Epithelial cell of esophagus (primary cell): ENCODE data around the gene DSEL.
A peak's percentile ranks its signal among the peaks of the same experiment; 100 is the strongest.

ENCODE experiments used
- DNase-seq: peaks from one replicate; pipeline ENCODE4 v3.0.0; 2010; ENCODE audit warnings: low read depth
- H3K4me3 ChIP-seq: 2 replicates; pipeline ENCODE4 v1.5.1; 2011; ENCODE audit warnings: mild to moderate bottlenecking, low read length, control low read depth
- TF ChIP-seq, protein P1 (sequence below): IDR thresholded peaks from 2 replicates; pipeline ENCODE4 v1.5.1; 2011; ENCODE audit warnings: low read depth, mild to moderate bottlenecking, low read length, control low read depth, inconsistent platforms; ENCODE audit not compliant: insufficient read depth; ENCODE audit errors: missing control alignments

DSEL gene

DNA sequence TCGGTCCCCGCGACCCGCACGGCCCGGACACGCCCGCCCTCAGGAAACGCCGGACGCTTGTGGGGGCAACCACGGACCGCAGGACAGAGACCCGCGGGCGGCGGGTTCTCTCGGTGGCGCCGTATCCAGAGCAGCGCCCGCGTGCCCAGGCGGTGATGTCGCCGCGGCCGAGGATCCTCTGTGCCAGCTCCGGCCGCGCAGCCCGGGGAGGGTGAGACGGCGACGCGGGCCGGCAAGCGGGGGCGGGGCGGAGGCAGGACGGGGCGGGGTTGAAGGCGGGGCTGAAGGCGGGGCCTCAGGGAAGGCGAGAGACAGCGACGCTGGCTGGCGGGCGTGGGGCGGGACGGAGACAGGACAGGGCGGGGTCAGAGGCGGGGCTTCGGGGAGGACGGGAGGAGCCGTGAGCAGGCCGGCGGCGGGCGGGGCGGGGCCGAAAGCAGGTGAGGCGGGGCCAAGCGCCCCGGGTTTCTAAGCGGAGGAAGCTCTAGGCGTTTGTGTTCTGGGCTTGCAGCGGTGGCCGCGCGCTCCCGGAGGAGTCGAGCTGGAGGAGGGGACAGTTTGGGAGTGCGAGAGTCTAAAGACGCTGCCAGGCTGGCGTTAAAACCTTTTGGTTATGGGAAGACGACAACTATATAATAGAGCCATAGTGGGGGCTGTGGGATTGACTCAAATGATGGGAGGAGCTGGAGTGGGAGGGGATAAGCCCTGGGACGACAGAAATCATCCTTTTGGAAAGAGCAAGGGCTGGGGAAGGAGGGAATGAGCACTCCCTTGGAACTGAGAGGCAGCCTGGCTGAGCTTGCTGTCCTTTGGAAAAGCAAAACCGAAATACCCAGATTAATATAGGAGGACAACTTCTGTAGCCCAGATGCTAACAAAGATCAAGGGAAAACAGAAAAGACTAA, at the start of gene DSEL:
DSEL (minus strand) TSS at position 182 of the 905 bp plus-strand sequence. CDS start 2,112 bp downstream, outside the sequence.
- TF ChIP-seq, protein P1, sequence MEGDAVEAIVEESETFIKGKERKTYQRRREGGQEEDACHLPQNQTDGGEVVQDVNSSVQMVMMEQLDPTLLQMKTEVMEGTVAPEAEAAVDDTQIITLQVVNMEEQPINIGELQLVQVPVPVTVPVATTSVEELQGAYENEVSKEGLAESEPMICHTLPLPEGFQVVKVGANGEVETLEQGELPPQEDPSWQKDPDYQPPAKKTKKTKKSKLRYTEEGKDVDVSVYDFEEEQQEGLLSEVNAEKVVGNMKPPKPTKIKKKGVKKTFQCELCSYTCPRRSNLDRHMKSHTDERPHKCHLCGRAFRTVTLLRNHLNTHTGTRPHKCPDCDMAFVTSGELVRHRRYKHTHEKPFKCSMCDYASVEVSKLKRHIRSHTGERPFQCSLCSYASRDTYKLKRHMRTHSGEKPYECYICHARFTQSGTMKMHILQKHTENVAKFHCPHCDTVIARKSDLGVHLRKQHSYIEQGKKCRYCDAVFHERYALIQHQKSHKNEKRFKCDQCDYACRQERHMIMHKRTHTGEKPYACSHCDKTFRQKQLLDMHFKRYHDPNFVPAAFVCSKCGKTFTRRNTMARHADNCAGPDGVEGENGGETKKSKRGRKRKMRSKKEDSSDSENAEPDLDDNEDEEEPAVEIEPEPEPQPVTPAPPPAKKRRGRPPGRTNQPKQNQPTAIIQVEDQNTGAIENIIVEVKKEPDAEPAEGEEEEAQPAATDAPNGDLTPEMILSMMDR, result no peak
- DNase-seq, result peak; percentile 97
- peak within 1 kb of the TSS; percentile 74 for H3K4me3 ChIP-seq

- no peak for DNase-seq
- no peak overlapping the region for H3K4me3 ChIP-seq
Observed at GRCh38 chr18:67553437-67553836, 36.9 kb upstream of the DSEL start.

GRCh38 chr18:67550872-67551520, 34.5 kb upstream of the DSEL start:
- TF ChIP-seq, protein P1, result no peak
- H3K4me3 ChIP-seq, result no peak overlapping the region
- peak; percentile 36 for DNase-seq

More at GRCh38 chr18:67553437-67553836, 36.9 kb upstream of the DSEL start:
- TF ChIP-seq, protein P1, result no peak

GRCh38 chr18:67549946-67550345, 33.4 kb upstream of the DSEL start:
- TF ChIP-seq, protein P1, result no peak
- no peak for DNase-seq
- H3K4me3 ChIP-seq, result no peak overlapping the region

- DNase-seq, result no peak
- H3K4me3 ChIP-seq, result no peak overlapping the region
- TF ChIP-seq, protein P1, result no peak
Observed at GRCh38 chr18:67545681-67546080, 29.2 kb upstream of the DSEL start.

DNA sequence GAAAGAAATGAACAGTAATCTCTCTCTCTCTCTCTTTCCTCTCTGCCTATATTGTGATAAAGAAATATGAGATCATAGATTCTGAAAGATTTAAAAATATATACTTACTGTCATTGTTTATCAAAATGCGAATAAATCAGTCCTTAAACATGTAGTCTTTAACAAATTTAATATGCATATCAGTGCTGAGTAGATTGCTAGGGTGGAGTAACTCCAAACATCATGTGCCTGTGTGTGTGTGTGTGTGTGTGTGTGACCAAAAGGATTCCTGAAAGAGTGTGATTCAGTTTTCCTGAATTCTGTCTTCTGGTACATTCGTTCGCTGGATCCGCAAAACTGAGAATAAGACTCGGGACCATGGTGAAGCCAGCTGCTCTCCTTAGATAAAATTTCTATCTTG, 24.0 kb upstream of the DSEL start:
- no peak for DNase-seq
- TF ChIP-seq, protein P1, result no peak

More for the DNA sequence above, 24.0 kb upstream of the DSEL start:
- no peak overlapping the region for H3K4me3 ChIP-seq
